UCSD-AML1 (cell line): ENCODE measurements around the gene ELF4.
A peak's percentile ranks its signal among the peaks of the same experiment; 100 is the strongest.

Experiments used
- DNase-seq: peaks from one replicate; lab custom pipeline; 2025; ENCODE audit not compliant: unreplicated experiment; lab: John Stamatoyannopoulos, UW

ELF4 gene

GRCh38 chrX:130085551-130086446 lies 24.5 kb downstream of the ELF4 start:
- DNase-seq, result no peak

DNA sequence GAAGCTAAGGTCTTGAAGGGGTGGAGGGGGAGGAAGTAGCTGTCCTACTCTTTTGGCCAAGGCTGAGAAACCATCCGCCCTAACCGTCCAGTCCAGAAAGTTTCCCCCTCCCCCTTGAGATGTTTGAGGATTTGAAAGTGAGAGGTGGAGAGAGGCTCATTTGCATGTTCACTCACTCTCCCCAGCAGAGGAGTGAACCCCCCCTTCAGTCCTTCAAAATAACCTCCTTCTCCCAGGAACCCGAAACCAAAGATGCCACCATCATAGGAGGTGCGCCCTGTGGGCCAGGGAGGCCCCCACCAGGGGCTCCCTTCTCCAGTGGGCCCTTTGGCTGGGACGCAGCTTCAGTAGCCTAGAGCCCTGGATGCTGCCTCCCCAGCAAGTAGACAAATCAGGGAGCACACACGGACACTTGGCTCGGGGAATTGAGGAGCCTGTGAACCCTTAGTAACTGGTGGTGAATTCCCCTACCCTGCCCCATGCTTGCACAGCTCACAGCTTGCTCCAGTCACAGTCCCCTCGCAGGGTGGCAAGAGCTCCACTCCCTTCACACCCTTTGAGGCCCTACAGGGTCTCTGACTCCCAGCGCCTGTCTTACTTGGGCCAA lies 25.6 kb downstream of the ELF4 start:
- no peak for DNase-seq

DNA sequence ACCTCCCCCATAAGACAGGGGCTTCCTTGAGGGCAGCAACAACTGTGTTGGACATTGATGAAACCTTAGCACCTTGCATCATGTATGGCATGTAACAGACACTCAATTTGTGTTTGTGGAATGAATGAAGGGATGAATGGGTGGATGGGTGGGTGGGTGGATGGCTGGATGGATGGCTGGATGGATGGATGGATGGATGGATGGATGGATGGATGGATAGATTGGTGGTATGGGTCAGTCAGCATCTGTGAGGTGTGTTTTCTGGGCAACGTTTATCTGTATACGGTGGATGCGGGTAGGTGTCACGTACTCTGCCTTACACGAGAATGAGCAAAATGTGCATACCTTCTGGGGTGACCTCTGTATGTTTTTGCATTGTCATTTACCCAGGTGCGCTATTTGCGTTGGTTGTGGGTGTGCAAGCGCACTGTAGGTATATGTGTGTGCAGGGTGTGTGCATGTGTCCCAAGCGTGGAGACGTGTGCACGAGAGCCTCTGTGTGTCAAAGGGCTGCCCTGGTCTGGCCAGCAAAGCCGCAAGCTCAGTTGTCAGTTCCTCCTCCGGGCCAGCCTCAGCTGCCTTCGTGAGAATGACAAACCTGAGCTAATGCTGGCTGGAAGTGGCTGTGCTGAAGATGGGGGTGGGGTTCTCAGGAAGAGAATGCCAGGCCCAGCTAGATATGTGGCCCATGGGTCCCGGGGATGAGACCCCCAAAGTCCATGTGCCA lies 26.5 kb downstream of the ELF4 start:
- DNase-seq, result peak; percentile 64

GRCh38 chrX:130083107-130083490 lies 27.2 kb downstream of the ELF4 start:
- no peak for DNase-seq

DNA sequence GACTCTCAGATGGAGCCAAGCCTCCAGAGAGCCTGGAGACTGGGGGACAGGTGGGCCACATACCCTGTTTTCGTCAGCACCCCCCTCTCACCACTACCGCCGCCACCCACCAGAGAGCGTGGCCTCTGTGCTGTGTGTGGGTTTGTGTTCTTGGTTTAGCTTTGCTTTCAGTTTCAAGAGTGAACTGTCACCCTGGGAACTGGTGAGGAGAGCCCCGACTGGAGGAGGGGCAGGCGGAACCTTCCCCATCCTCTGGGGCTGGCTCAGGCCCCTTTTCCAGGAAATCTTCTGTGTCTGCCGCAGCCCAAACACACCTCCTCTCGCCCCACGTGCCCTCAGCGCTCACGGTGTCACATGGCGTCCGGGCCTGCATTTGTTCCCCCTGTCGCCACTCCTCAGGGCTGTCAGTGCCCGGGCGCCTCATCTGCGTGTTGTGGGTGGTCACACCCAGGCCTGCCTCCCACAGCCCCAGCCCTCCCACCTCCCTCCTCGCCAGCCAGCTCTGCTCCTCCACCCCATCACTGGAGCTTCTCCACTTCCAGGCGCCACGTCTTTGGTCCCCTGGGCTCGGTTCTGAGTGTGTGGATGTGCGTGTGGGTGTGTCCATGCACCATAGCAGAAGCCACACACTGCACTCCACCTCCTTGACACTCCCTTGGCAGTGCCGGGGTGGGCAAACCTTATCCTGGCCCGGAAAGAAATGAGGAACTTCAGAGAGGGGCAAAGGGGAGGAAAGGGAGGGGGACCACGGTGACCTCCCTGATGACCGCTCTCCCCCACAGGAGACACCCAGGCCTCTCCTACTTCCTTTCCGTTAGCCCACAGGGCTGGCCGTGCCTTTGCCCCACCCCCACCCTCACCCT lies 27.8 kb downstream of the ELF4 start:
- DNase-seq, result peak; percentile 87

- DNase-seq, result no peak
Measured at GRCh38 chrX:130081421-130082045, 28.8 kb downstream of the ELF4 start.

DNA sequence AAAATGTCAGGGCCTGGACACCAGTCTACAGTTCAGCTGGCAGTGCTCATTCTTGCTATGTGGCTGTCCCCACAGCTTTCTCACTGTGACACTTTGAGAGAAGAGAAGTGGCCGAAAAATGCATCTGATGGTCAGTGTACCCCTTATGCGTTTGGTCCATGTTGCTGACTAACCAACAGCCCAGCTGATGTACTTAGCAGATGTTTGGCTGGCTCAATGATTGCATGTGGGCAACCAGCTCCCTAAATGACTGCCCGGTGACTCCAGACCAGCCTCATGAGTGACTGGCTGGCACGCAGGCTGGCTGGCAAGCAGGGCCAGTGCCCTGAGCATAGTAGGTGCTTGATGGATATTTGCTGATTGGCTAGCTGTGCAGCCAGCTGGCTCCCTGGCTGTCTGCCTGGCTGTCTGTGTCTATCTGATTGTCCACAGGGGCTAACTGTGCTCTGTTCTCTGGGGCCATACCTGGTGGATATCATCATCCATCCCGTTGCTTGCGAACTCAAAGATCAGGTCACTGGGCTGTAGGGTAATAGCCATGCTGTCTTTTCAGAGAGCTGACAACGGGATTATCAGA lies 29.4 kb downstream of the ELF4 start:
- DNase-seq, result no peak

- DNase-seq, result peak; percentile 46
Measured at GRCh38 chrX:130079824-130080406, 30.4 kb downstream of the ELF4 start.

- DNase-seq, result no peak
Measured at GRCh38 chrX:130075777-130076176, 34.5 kb downstream of the ELF4 start.

DNA sequence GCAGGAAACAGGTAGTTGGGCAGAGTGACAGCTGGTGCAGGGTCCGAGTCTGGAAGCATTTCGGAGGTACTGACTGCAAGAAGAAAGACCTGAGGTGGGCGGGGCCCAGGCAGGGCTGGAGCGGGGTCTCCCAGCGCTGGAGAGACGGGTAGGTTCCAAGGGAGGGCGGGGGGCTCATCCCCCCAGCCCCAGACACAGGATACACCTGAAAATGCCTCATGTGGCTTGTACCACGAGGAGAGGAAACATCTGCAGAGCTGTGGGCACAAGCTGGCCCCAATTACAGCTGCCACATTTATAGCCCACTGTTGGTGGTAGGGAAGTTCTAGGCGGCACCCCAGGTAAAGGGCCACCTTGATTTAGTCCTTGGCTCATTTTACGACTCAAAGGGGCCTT lies 38.0 kb downstream of the ELF4 start:
- DNase-seq, result no peak

GRCh38 chrX:130071611-130072344 lies 38.5 kb downstream of the ELF4 start:
- DNase-seq, result no peak

DNA sequence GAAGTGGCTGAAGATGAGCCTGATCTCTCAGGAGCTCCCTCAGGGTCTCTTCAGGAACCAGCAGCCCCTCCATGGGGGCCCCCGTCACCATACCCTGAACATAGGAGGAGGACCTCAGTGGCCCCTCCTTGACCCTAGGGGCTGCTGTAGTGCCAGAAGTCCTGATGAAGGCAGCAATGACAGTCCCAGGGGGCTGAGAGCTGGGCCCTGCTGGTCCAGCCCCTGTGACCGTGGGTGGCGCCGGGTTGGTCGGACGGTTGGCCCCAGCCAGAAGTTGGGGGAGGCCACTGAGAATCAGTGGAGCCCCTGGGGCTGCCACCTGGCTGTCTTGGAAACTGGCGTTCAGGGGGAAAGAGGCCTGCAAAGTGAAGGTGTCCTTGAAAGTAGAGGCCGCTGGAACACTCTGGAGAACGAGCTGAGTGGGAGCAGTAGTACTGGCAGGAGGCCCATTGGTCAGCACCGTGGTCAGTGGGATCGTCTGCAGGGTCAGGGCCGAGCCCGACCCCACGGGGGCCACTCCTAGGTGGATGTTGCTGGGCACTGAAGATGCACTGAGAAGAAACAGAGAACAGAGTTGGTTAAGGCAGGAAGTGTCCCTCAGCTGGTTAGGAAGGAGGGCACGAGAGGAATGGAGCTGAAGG lies 43.2 kb downstream of the ELF4 start:
- no peak for DNase-seq

DNA sequence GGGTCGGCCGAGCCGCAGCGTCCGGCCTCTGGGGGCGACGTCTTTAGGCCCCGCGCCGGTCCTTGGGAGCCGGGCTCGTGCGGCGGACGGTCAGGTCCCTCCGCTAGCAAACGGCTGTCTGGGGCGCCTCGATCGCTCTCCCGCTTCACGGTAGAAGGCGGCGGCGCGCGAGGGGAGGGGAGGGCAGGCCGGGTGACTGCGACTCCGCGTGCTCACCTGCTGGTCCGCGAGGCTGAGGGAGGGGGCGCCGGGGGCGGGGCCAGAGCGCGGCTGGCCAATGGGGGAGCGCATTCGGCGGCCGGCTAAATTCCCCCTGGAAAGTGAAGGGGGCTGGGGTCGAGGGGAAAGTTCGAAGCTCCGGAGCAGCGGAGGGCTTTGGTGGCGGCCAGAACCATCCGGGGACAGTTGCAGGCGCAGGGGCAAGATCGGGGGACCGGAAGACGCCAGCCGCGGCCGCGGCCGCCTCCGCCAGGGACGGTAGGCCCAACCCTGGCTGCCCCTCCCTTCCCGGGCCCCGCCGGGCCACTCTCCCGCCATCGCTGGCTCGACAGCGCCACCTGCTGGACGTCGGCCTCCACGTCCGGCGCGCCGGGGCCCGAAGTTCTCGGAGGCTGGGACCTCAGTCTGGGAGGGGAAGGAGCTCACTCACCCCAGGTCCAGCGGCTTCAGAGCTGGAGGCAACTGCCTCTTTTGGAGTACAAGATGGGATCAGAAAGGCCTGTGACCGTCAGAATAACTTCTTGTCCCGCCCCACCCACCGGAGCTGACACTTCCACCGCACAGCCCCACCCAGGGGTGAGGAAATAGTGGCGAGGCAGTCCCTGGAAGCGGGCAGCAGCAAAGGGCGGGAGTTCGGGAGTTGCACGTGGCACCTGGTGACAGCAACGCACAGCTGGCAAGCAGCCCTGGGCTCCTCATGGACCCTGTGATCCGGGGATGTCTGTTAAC lies 49.9 kb downstream of the ELF4 start:
- DNase-seq, result peak; percentile 80

DNA sequence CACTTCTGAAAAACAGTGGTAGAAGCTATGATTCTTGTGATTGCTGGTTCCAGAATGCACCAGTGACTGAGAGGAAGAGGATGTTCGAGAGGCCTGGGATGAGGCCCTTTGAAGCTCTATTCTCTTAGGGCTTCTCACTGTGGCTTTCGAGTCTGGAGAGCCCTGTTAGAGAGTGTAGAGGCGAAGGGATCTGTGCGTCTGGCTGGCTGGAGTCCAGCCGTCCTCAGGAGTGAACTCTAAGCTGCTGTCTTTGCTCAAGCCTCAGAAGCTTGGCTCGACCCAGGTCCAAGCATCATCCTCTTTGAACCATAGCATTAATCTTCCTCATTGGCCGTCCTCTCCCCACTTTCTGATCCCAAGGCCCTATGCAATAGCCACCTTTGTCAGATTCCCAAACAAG lies 51.6 kb downstream of the ELF4 start:
- no peak for DNase-seq

DNA sequence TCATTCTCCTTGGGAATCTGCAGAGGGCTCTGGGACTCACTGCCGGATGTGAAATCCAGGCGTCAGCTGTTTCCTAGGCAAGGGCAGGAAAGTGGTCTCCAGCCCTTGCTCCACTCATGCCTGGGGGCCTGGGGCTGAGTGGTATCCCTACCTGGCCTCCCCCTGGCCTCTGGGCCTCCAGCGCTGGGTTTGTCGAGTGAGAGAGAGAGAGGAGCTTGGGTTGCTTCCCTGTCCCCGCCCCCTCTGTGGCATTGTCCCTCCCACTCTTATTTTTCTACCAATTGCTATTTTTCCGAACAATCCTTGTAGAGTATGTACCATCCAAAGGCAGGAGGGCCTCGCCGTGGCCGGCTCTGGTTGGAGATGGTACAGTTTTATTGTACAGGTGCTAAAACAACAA lies 53.1 kb downstream of the ELF4 start:
- DNase-seq, result no peak

GRCh38 chrX:130055899-130056298 lies 54.4 kb downstream of the ELF4 start:
- DNase-seq, result no peak

DNA sequence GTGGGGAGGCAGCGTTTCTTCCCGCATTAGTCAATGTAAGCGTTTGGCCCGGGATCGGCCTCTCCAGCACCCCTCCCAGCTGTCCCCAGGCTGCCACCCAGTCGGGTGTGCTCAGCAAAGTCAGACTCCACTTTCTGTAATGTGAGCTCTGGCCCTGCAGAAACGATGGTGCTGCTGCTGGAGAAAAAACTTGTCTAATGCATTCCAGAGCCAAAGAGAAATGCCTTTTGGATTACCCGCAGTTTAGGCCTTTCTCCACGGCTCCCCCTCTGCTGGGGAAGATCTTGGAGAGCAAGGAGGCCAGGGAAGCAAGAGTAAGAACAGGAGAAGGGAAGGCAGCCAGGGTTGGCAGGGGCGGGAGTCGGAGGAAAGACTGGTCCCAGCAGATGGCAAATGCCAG lies 55.2 kb downstream of the ELF4 start:
- no peak for DNase-seq

DNA sequence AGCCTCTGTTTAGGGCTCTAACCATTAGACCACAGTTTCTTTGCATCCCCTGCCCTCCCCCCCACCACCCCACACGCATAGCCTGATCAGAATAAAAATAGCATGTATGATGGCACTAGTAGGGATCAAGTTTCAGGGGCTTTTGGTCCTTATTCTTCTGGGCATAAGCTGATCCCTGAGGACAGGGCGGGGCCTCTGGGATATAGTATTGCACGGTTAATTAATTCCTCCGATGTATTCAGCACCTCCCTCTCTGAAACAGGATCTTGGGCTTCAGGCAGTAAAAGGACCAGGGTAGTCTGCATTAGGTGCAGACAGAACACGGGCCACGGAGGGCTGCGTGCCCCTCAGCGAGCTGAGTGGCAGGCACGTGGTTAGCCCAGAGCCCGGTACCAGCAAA lies 57.1 kb downstream of the ELF4 start:
- no peak for DNase-seq
